ENCODE data around the gene PTPRD. TPM values are rescaled to one million over a fixed set of nuclear protein-coding genes. Genes with fewer than 3 reads are reported as not detected.

Gene PTPRD
- total and polyA plus RNA-seq, 2 experiments from 2014 or later: 11.5 to 58.0 TPM

- no peaks in the 10 kb centered on the region for H3K27me3 Mint-ChIP-seq (ENCODE audit: insufficient read depth, low read depth, poor library complexity)
- H3K36me3 Mint-ChIP-seq (ENCODE audit: low read depth): no peaks in the 10 kb centered on the region
- H3K27ac Mint-ChIP-seq: no peak overlapping the region
- H3K9me2 ChIP-seq (ENCODE audit: insufficient read depth): no peaks in the 10 kb centered on the region
- no peaks in the 10 kb centered on the region for H3K36me3 ChIP-seq (ENCODE audit: insufficient read depth)
- no peak overlapping the region for H3K4me3 ChIP-seq
- H3F3A ChIP-seq (replicated peaks; ENCODE audit: low read depth): no peaks in the 10 kb centered on the region
- no peaks in the 10 kb centered on the region for H3K9me3 Mint-ChIP-seq
- H3K27ac ChIP-seq (ENCODE audit: low read depth): no peak overlapping the region
- H4K20me1 ChIP-seq (replicated peaks; ENCODE audit: insufficient read depth): no peaks in the 10 kb centered on the region
- DNase-seq (ENCODE audit: low spot score) (no peak), ATAC-seq (no peak)
- no peaks in the 10 kb centered on the region for H3K79me2 ChIP-seq (replicated peaks; ENCODE audit: insufficient read depth)
- no peaks in the 10 kb centered on the region for H3K27me3 ChIP-seq (ENCODE audit: insufficient read depth)
- no peak overlapping the region for H3K4me3 Mint-ChIP-seq
- H2AFZ ChIP-seq: no peak overlapping the region
- TF ChIP-seq ZNF462 (CRISPR knock-in tag; IDR thresholded peaks at IDR 0.05): no peak
- no peak for TF ChIP-seq CREB1 (CRISPR knock-in tag; IDR thresholded peaks at IDR 0.05; ENCODE audit: low read depth)
- no peak for TF ChIP-seq REST (IDR thresholded peaks at IDR 0.05; ENCODE audit: unreplicated experiment)
- no peak for TF ChIP-seq ZNF331 (CRISPR knock-in tag; IDR thresholded peaks at IDR 0.05; ENCODE audit: low read depth)
- no peak for TF ChIP-seq NANOG (IDR thresholded peaks at IDR 0.05; ENCODE audit: borderline replicate concordance)
- TF ChIP-seq POLR2AphosphoS5 (IDR thresholded peaks at IDR 0.05; ENCODE audit: low read depth): no peak
- TF ChIP-seq ZNF114 (CRISPR knock-in tag; IDR thresholded peaks at IDR 0.05): no peak
- TF ChIP-seq, protein P1, sequence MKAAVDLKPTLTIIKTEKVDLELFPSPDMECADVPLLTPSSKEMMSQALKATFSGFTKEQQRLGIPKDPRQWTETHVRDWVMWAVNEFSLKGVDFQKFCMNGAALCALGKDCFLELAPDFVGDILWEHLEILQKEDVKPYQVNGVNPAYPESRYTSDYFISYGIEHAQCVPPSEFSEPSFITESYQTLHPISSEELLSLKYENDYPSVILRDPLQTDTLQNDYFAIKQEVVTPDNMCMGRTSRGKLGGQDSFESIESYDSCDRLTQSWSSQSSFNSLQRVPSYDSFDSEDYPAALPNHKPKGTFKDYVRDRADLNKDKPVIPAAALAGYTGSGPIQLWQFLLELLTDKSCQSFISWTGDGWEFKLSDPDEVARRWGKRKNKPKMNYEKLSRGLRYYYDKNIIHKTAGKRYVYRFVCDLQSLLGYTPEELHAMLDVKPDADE (IDR thresholded peaks at IDR 0.05): no peak
- TF ChIP-seq STAT1 (IDR thresholded peaks at IDR 0.05; ENCODE audit: unreplicated experiment): no peak
- TF ChIP-seq JUNB (IDR thresholded peaks at IDR 0.05; ENCODE audit: unreplicated experiment): no peak
- TF ChIP-seq, protein P2, sequence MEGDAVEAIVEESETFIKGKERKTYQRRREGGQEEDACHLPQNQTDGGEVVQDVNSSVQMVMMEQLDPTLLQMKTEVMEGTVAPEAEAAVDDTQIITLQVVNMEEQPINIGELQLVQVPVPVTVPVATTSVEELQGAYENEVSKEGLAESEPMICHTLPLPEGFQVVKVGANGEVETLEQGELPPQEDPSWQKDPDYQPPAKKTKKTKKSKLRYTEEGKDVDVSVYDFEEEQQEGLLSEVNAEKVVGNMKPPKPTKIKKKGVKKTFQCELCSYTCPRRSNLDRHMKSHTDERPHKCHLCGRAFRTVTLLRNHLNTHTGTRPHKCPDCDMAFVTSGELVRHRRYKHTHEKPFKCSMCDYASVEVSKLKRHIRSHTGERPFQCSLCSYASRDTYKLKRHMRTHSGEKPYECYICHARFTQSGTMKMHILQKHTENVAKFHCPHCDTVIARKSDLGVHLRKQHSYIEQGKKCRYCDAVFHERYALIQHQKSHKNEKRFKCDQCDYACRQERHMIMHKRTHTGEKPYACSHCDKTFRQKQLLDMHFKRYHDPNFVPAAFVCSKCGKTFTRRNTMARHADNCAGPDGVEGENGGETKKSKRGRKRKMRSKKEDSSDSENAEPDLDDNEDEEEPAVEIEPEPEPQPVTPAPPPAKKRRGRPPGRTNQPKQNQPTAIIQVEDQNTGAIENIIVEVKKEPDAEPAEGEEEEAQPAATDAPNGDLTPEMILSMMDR (conservative IDR thresholded peaks at IDR 0.05; ENCODE audit: low read depth in 2 of 2): no peak
- TF ChIP-seq EZH2phosphoT487 (IDR thresholded peaks at IDR 0.05; ENCODE audit: unreplicated experiment): no peak
- TF ChIP-seq EZH2 (IDR thresholded peaks at IDR 0.05; ENCODE audit: low read depth, unreplicated experiment): no peak
- H3K4me1 Mint-ChIP-seq: 0 out of 3 replicates have a peak, but pooled peaks cover 2% of the 10 kb centered on the region
- H3K4me2 ChIP-seq: no peak overlapping the region
- H3K4me1 ChIP-seq (ENCODE audit: insufficient read depth): no peaks in the 10 kb centered on the region
Observed at GRCh38 chr9:10604927-10605326, 7.9 kb downstream of the PTPRD start.
